GM21381 (cell line): Measurements from ENCODE around the gene CST11.
"Not testable (repeated sequence)": the region's sequence is repeated elsewhere in the genome, so short reads cannot be mapped to it uniquely, and the experiment has no call there.

Experiments used
- ATAC-seq: cut with Tn5 transposase; IDR thresholded peaks from one replicate; pipeline ENCODE4 v1.9.1; 2021; ENCODE audit warnings: mild to moderate bottlenecking, moderate library complexity; ENCODE audit not compliant: unreplicated experiment

CST11 gene, protein sequence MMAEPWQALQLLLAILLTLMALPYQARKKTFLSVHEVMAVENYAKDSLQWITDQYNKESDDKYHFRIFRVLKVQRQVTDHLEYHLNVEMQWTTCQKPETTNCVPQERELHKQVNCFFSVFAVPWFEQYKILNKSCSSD

GRCh38 chr20:23452776-23453175, at the start of gene CST11:
CST11 (minus strand) TSS chr20:23452876; CDS start chr20:23452811, 65 bp downstream.
- no peak for ATAC-seq

DNA sequence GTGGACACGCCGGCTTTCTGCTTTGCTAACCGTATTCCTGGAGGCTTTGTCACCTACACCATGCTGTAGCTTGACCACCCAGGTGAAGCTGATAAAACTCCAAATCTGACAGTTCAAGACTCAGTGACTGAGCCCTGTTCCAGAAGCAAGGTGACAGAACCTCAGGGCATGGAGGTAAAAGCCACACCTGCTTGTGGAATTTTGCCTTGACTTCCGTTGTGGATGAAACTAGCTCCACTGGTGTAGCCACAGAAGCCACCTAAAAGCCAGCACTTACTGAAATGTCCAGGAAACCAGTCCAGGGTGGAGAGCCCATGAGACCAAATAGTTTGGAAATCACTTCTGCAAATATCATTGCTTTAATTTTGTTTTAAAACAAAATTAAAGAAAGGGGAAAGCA, 49.2 kb upstream of the CST11 start:
- ATAC-seq = no peak

GRCh38 chr20:23497536-23497935, 44.9 kb upstream of the CST11 start:
- no peak for ATAC-seq

DNA sequence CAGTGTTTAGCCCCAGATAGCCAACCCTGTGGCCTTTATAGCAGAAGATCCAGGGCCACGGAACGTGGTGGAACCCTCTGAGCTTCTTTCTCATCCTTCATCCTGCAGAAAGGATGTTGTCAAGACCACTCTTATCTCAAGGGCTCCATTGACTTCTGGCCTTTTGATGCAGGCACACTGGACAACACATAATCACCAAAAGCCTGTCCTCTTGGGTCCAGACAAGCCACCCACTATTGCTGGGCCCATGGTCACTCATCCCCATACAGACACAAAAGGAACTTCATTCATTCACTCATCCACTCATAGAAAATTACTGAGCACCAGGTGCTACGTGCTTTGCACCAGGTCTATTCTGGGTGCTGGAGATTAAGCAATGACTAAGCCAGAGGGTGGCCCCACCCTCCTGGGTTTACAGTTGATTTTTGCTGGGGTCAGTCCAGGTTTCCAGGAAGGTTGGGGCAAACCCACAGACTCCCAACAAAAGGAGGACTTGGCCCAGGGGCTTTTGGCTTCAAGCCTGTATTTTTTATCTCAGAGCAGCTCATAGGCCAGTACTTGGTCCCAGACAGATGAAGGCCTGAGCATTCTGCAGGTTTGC, 40.6 kb upstream of the CST11 start:
- ATAC-seq = no peak

DNA sequence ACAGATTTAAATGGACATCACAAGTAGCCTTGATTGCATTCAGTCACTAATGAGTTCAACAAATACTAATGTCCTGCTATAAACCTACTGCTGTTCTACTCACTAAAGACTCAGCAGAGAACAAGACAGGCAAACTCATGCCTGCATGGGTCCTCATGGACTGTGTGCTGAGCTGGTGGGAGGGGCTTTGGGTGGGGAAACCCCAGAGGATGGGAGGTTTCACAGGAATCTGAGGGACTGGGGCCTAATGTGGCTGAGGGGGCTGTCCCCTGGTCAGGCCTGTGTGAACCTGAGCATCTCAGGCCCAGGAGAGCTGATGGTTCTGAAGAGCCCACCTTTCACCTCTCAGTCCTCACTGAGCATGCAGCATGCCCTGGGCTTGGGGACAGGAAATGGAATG, 39.6 kb upstream of the CST11 start:
- no peak for ATAC-seq

- no peak for ATAC-seq
Measured at GRCh38 chr20:23490817-23491216, 38.1 kb upstream of the CST11 start, which contains the start of gene CST8. CST8 (plus strand) TSS chr20:23491117; CDS start chr20:23491668, 551 bp downstream.

GRCh38 chr20:23488996-23489395, 36.3 kb upstream of the CST11 start:
- ATAC-seq = no peak

DNA sequence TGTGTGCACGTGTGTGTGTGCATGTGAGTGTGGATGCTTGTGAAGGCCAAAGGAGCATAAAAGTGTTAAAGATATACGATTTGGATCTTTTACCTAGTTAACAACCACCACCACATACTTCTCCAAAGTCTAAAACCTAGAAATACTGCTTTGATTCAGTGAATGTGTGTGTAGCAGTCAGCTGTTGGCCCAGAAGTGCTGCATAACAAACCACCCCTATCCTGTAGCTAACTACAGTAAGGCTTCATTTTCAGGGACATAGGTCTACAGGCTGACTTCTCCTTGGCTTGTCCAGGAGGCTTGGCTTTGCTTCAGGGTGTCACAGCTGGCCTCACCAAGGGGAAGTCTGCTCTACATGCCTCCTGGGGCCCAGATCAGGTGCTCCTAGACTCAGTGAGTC, 35.8 kb upstream of the CST11 start:
- ATAC-seq = no peak

DNA sequence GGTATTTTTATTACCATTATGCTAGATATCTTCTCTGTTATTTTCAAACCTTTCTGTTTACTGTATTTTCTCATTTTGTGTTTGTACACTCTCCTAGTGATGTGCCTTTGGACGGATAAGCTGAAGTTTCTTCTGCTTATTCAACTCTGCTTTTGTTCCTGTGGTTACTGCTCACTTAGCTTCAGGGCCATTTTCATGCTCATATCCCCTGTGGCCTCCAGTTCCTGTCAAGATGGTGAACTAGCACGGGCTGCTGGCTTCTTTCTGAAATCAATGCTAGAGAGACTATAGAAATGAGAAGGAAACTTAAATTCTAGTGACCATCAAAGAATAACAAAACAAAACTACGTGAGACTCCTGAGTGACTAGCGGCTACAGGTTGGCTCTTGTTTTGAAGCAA, 31.4 kb upstream of the CST11 start:
- no peak for ATAC-seq

DNA sequence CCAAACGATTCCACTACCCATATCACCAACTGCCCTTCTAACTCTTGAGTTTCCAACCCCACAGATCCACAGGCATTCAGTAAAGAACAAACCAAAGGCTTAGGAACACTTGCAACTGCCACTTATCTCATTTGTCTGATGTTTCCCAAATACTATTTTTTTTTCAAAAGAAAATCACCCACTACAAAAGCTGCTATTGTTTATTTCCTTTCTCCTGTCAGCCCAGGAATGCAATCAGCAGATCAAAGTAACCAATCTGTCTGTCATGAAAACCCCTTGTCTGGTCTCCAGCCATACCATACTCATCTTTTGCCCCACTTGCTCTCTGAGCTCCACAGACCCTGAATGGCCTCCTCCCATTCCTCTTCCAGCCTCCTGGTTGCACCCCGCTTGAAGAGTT, 29.5 kb upstream of the CST11 start:
- ATAC-seq = no peak

- no peak for ATAC-seq
Measured at GRCh38 chr20:23479043-23479442, 26.4 kb upstream of the CST11 start.

DNA sequence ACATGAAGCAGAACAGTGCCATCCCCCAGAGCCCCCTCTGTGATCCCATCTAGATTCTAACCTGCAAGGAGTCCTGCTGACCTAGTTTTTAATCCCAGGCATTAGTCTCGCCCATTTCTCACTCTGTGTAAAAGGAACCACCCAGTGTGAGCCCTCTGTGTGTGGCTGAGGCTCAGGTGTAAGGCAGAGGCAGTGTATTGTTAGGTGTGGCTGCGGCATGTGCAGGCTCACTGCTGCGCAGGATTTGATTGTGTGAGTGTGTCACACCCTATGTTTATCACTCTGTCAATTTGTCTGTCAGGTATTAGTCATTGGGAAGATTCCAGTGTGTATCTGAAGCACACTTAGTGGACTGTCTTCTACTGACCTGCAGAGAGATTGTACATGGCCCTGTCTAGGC, 24.5 kb upstream of the CST11 start:
- no peak for ATAC-seq

DNA sequence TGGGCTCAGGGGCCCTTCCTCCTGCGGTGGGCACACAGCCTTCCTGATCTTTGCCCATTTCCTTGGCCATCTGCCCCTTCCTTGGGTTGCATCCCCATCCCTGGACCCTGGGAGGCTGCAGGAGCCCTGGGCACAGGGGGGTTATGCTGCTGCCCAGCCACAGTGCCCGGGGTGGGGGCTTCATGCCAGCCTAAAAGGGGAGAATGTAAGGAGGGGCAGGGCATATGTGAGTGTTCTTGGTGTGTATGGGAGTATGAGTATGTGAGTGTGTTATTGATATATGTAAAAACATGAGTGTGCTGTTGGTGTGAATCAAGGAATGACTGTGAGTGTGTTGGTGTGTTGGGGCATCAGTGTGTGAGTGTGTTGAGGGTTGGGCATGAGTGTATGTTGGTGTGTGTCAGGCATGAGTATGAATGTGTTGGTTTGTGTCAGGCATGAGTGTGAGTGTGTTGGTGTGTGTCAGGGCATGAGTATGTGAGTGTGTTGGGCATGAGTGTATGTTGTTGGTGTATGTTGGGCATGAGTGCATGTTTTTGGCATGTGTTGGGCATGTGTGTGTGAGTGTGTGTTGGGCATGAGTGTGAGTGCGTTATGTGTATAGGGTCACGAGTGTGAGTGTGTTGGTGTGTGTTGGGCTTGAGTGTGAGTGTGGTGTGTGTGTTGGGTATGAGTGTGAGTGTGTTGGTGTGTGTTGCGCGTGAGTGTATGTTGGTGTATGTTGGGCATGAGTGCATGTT, 23.5 kb upstream of the CST11 start:
- no peak for ATAC-seq

DNA sequence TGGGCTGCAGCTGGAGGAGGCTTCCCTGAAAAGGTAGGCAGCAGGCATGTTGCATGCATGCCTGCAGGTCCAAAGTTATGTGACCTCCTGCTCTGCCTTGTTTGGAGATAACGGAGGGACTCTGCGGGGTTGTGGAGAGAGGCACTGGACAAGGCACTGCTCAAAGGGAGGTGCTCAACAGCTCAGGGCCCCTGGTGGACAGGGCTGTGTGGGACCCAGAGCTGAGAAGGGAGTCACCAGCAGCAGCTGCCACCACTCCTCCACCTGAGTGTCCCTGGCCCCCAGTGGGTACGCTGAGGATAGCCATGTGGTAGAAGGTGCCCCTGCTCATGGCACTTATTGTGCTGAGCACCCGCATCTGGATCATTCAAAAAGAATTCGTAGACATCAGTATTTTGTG, 22.7 kb upstream of the CST11 start:
- ATAC-seq = no peak

DNA sequence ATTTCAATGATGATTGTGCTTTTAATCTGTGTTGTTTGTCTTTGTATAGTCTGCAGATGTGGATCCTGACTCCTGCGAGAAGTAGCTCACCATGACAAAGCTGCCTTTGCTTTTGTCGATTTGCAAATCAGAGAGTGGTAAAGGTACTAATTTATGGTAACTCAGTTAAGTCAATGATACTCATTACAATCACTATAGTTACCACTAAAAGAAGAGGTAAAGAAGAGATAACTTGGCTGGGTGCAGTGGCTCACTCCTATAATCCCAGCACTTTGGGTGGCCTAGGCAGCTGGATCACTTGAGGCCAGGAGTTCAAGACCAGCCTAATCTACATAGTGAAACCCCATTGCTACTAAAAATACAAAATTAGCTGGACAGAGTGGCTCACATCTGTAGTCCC, 20.6 kb upstream of the CST11 start:
- ATAC-seq = not testable (repeated sequence)

- ATAC-seq = not testable (repeated sequence)
Measured at GRCh38 chr20:23472306-23472705, 19.6 kb upstream of the CST11 start.

GRCh38 chr20:23466961-23467360, 14.3 kb upstream of the CST11 start:
- not testable (repeated sequence) for ATAC-seq

DNA sequence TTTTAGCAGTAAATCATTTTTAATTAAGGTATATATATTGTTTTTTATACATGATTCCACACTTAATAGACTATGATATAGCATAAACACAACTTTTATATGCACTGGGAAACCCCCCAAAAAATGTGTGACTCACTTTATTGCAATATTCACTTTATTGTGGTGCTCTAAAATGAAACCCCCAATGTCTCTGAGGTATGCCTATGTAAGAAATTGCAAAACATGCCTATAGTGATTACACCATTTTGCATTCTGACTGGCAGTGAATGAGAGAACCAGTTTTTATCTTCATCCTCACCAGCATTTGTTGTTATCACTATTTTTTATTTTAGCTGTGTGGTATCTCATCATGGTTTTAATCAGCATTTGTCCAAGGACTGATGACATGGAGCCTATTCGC, 8.5 kb upstream of the CST11 start:
- no peak for ATAC-seq

DNA sequence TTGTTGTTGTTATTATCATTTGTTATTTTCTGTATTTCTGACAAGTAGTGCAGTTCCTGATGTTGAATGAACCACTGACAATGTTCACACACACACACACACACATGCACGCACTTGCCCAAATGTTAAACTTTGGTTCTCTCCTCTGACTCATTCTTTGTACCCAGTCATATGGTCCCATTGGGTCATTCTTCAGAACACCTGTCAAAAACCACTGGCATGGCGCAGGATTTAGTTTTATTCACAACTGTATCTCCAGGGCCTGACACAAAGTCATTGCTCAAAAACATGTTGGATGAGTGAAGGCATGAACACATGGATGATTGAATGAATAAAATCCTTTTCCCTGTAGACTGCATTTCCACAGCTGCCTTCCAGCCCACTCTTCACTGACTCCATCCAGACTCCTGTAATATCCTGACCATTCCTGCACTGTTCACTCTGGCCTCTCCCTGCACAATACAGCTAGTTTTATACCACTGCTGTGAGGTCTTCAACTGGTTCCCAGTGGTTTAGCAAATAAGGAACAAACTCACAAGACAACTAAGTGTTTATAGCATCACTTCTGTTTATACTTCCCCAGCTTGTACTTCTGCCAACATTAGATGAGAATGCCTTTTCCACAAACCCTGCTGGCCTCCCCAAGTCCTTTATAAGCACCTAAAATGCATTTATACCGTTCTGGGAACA, 6.9 kb upstream of the CST11 start:
- no peak for ATAC-seq

- ATAC-seq = no peak
Measured at GRCh38 chr20:23456873-23457272, 4.2 kb upstream of the CST11 start.

DNA sequence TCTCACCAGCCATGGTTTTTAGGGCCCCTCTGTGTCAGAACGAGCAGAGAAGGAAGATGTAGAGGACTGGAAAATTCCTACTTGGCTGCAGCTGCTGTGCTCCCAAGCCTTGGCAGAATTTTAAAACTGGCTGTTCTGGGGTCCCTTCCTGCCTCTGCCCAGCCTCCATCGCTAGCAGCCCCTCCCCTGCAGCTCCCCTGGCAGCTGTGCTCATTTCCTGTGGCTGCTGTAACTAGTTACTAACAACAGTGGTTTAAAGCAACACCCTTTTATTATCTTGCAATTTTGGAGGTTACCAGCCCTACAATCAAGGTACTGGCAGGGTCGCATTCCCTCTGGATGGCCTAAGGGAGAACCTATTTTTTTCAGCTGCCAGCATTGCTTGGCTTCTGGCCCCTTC, 3.7 kb upstream of the CST11 start:
- no peak for ATAC-seq

DNA sequence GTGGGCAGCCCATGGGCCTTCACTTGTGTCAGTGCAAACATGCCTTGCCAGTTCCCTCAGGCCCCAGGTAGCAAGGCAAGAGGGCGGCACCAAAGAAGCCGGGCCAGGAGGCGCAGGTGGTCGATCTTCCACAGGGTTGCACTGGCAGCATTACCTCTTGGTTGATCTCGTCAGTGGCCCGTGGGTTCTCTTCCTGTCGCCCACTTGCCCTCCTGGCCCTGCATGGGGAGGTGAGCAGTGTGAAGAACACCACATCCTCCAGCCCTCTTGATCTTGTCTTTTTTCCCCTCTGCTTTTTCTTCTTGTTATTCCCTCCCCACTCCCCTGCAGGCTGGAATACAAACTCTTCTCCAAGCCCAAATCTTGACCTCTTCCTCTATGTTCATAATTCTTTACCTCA, 3.0 kb upstream of the CST11 start:
- ATAC-seq = no peak
